HG02571 (cell line): ENCODE measurements around the gene CCNT1.
"Not testable (repeated sequence)": the region's sequence is repeated elsewhere in the genome, so short reads cannot be mapped to it uniquely, and the experiment has no call there.

Experiments used
- ATAC-seq: cut with Tn5 transposase; IDR thresholded peaks from one replicate; pipeline ENCODE4 v1.9.1; 2021; ENCODE audit warnings: mild to moderate bottlenecking, moderate library complexity; ENCODE audit not compliant: unreplicated experiment

CCNT1 gene

GRCh38 chr12:48641752-48642555 lies 74.6 kb downstream of the CCNT1 start:
- not testable (repeated sequence) for ATAC-seq

DNA sequence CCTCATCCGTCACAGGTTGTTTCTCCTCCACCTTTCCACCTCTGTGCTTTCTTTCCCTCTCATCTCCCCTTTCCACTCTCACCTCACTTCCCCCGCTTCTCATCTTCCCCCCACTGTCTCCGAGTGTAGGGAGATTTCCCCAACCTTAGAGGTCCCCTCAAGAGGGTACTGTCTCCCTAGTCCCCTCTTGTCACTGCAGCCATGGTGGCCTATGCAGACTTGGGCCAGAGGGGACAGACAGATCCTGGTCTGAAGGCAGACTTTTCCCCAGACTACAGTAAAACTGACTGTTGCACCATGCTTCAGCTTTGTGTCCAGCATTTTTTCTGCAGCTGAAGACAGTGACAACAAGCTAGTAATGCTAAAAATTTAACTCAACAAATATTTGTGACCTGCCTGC lies 75.7 kb downstream of the CCNT1 start:
- ATAC-seq, result no peak

DNA sequence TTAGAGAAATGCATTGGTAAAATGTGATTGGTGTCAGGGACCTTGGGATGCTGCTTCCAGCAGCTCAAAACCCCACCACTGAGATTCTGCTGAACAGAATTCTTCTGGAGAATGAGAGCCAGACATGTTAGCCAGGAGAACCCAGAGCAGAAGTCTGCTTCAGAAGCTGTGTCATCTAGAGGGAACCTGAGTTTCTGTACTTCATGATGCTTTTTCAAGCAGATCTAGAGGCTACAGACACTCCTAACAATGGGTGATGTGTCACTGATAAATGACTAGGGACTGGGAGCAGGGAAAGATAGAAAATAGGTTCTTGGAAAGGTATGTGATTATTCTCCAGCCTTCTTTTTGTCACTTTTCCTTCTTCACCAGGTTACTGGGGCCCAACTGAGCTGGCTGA lies 76.1 kb downstream of the CCNT1 start:
- no peak for ATAC-seq
